Glutamatergic neuron (in vitro differentiated cells): Measurements from ENCODE around the gene NIPAL4. TPM values are rescaled to one million over a fixed set of nuclear protein-coding genes. Genes with fewer than 3 reads are reported as not detected.
A peak's percentile ranks its signal among the peaks of the same experiment; 100 is the strongest.

Source experiments
- DNase-seq: peaks from one replicate; pipeline ENCODE4 v3.0.0; 2022
- H3K27ac Mint-ChIP-seq: one replicate; pipeline ENCODE4 v1.8.0; 2020; ENCODE audit warnings: mild to moderate bottlenecking, mixed read lengths, inconsistent platforms; ENCODE audit not compliant: unreplicated experiment
- H3K27me3 Mint-ChIP-seq: one replicate; pipeline ENCODE4 v1.8.0; 2020; ENCODE audit warnings: mild to moderate bottlenecking, moderate library complexity, mixed read lengths, inconsistent platforms; ENCODE audit not compliant: unreplicated experiment
- H3K36me3 Mint-ChIP-seq: one replicate; pipeline ENCODE4 v1.8.0; 2020; ENCODE audit warnings: mild to moderate bottlenecking, mixed read lengths, inconsistent platforms; ENCODE audit not compliant: unreplicated experiment
- H3K4me1 Mint-ChIP-seq: one replicate; pipeline ENCODE4 v1.8.0; 2020; ENCODE audit warnings: mild to moderate bottlenecking, low read depth, mixed read lengths, inconsistent platforms; ENCODE audit not compliant: unreplicated experiment
- H3K4me3 Mint-ChIP-seq: one replicate; pipeline ENCODE4 v1.8.0; 2020; ENCODE audit warnings: mild to moderate bottlenecking, mixed read lengths, inconsistent platforms; ENCODE audit not compliant: unreplicated experiment
- H3K9me3 Mint-ChIP-seq: one replicate; pipeline ENCODE4 v1.8.0; 2020; ENCODE audit warnings: mild to moderate bottlenecking, moderate library complexity, mixed read lengths, inconsistent platforms; ENCODE audit not compliant: unreplicated experiment
- total RNA-seq: library from RNA; stranded (reverse); fragmentation: NEBNext Ultra II Directional; extraction: Animal tissue kit (Norgen Biotek cat#: 25700); gene quantifications from one replicate; pipeline ENCODE4 v1.2.1, GENCODE V29; 2021; ENCODE audit not compliant: unreplicated experiment
- TF ChIP-seq, protein P1 (sequence below): fragments of 200-600 bp; sonication (generic); IDR thresholded peaks from one replicate; pipeline ENCODE4 v1.5.0; 2021; ENCODE audit not compliant: partially characterized antibody, unreplicated experiment

Gene NIPAL4
- total RNA-seq, 1 donor from 2014 or later = not detected

DNA sequence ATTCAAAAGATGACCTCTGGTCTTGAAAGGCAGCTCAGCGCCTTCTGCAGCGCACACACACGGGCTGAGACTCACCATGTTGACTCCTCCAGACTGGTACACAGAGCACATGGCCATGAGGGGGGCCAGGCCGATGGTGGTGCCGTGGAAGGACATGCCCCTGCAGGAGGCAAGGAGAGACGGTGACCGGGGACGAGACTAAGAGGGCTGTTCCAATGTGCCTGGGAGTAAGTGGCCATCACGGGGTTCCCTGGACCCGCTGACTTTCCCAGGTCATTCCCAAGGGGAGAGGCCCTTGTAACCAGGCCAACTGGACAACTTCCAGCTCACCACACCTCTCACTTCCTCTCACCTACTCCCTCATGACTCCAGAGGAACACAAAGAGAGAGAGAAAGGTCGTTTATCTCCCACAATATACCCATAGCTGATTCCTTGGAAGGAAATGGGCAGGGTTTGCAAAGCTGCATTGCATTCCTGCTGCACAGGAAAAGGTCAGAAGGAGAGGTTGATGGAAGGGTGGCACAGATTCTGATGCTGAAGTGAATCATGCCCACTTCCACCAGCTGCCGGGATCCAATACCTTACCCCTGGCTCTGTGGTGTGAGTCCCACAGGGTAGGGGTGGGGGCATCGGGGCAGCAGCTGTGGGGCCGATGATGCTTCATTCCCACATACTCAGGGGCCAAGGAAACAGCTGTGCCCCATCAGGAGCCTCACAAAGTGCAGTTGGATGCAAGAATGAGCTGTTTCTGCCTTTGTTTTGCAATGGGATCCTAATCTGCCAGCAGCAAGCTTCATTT, 47.2 kb downstream of the NIPAL4 start:
- Mint-ChIP-seq H3K27me3 (peaks cover 2% of the 10 kb centered on the region), H3K4me1 (peaks cover 11% of the 10 kb centered on the region), H3K9me3 (peaks cover 2% of the 10 kb centered on the region), H3K36me3 (peaks cover 5% of the 10 kb centered on the region), H3K4me3 (no peak overlapping the region), H3K27ac (no peak overlapping the region)
- DNase-seq = no peak
- TF ChIP-seq, protein P1, sequence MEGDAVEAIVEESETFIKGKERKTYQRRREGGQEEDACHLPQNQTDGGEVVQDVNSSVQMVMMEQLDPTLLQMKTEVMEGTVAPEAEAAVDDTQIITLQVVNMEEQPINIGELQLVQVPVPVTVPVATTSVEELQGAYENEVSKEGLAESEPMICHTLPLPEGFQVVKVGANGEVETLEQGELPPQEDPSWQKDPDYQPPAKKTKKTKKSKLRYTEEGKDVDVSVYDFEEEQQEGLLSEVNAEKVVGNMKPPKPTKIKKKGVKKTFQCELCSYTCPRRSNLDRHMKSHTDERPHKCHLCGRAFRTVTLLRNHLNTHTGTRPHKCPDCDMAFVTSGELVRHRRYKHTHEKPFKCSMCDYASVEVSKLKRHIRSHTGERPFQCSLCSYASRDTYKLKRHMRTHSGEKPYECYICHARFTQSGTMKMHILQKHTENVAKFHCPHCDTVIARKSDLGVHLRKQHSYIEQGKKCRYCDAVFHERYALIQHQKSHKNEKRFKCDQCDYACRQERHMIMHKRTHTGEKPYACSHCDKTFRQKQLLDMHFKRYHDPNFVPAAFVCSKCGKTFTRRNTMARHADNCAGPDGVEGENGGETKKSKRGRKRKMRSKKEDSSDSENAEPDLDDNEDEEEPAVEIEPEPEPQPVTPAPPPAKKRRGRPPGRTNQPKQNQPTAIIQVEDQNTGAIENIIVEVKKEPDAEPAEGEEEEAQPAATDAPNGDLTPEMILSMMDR = no peak

DNA sequence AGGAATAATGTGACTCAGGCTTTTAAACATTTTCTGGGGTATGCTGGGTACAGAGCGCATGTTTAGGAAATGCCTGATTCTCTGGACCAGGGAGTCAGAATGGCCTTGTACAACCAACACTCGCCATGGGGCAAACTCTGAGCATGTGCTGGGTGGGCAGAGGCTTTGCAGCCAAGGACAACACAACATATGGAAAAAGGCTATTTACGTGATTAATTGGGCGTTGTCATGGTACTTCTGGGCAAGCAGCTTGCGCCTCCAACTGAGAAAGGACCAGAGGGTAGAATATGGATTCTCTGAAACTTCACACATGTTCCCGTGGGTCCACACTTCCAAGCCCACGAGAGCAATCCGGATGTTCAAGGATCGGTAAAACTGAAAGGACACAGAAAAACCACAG, 49.1 kb downstream of the NIPAL4 start:
- H3K27me3 Mint-ChIP-seq = peaks cover 2% of the 10 kb centered on the region
- DNase-seq = no peak

GRCh38 chr5:157509587-157509986, 49.6 kb downstream of the NIPAL4 start:
- no peaks in the 10 kb centered on the region for H3K9me3 Mint-ChIP-seq
- TF ChIP-seq, protein P1 = no peak
- no peak overlapping the region for H3K4me3 Mint-ChIP-seq
- peaks cover 2% of the 10 kb centered on the region for H3K27me3 Mint-ChIP-seq
- H3K4me1 Mint-ChIP-seq = peaks cover 16% of the 10 kb centered on the region
- H3K27ac Mint-ChIP-seq = no peak overlapping the region
- H3K36me3 Mint-ChIP-seq = peaks cover 8% of the 10 kb centered on the region
- DNase-seq = no peak

More for the DNA sequence above, 49.1 kb downstream of the NIPAL4 start:
- Mint-ChIP-seq H3K36me3 (peaks cover 8% of the 10 kb centered on the region), H3K9me3 (no peaks in the 10 kb centered on the region), H3K4me1 (peaks cover 16% of the 10 kb centered on the region), H3K4me3 (peak overlapping the region; percentile 53), H3K27ac (peak overlapping the region; percentile 90)
- TF ChIP-seq, protein P1 = no peak

DNA sequence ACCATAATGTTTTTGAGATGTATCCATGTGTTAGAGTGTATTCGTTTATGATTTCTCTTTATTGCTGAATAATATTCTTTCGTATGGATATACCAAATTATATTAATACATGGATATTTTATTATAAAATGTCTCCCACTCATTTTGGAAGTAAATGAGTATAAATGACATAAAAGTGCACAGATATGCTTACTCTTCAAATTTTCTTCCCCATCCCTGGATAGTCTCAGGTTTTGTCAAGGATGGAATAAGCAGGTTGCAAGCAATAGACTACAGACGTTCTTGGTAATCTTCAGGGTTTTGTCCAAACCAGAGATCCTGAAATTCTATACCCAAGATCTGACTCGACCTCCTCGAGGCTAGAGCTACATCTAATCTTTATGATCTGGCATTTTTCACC, 50.7 kb downstream of the NIPAL4 start:
- TF ChIP-seq, protein P1 = no peak
- Mint-ChIP-seq H3K27me3 (peaks cover 2% of the 10 kb centered on the region), H3K4me3 (no peak overlapping the region), H3K27ac (no peak overlapping the region), H3K4me1 (peaks cover 19% of the 10 kb centered on the region), H3K9me3 (no peaks in the 10 kb centered on the region), H3K36me3 (peaks cover 8% of the 10 kb centered on the region)
- DNase-seq = no peak
